HT-29 (cell line): Measurements from ENCODE around the gene TBC1D22A. TPM values are rescaled to one million over a fixed set of nuclear protein-coding genes. Genes with fewer than 3 reads are reported as not detected.

Experiments
- DNase-seq: peaks from one replicate; pipeline ENCODE4 v3.0.0-alpha.2; 2015; ENCODE audit warnings: low spot score
- total RNA-seq: library from RNA; depleted of rRNA; stranded (reverse); fragments of >200 nt; shearing (Covaris generic); gene quantifications from 2 replicates; pipeline ENCODE4 v1.2.3, GENCODE V29; 2014

The TBC1D22A gene
- total RNA-seq, 1 experiment from 2014 or later, result 23.9 TPM

GRCh38 chr22:47199261-47199978 is 437.0 kb downstream of the TBC1D22A start:
- no peak for DNase-seq

DNA sequence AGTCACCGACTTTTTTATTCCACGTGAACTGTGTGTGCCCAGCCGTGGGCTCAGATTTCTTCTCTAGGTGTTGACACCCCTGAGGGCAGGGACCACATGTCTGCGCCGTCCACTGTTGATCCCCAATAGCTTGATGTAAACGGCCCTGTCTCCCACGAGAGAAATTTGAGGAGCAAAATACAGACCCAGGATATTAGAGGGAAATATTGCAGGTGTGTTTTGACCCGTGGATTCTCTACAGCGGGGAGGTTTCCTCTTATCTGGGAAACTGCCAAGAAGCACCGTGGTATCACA is 437.5 kb downstream of the TBC1D22A start:
- no peak for DNase-seq

- DNase-seq, result no peak
Measured at GRCh38 chr22:47200273-47201051, 438.0 kb downstream of the TBC1D22A start.

DNA sequence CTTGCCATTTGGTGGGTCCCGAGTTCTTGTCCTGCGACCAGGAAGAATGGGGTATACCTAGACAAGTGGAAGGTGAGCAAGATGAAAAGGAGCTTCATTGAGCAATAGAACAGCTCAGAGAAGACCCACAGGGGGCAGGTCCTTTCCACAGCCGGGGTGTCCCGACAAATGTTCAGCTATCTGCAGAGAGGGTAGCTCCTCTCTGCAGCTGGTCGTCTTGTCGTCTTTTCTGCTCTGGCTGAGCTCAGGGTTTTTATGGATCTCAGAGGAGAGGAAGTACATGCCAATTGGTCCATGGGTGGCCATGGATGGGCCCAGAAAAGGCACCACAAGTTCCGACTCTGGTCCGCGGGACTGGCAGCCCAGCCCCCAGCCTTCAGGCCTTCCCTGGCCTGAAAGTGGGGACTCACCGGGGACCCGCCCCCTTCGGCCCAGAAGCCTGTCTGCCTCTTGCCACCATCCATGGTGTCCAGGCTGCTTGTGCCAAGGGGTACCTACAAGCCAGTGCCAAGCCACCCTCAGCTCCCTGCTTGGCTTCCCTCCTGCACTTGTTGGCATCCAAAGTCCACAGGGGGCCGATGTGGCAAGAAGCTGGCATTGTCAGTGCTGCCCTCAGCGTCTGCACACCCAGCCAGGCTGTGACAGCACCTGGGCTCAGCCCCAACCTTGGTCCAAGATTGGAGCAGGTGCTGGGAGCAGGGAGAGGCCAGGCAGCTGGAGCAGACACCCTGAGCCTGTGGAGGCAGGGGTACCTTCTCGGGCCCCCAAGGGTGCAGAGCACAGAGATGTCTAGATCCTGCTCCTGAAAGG is 438.9 kb downstream of the TBC1D22A start:
- DNase-seq, result no peak

GRCh38 chr22:47201996-47202818 is 439.8 kb downstream of the TBC1D22A start:
- no peak for DNase-seq

DNA sequence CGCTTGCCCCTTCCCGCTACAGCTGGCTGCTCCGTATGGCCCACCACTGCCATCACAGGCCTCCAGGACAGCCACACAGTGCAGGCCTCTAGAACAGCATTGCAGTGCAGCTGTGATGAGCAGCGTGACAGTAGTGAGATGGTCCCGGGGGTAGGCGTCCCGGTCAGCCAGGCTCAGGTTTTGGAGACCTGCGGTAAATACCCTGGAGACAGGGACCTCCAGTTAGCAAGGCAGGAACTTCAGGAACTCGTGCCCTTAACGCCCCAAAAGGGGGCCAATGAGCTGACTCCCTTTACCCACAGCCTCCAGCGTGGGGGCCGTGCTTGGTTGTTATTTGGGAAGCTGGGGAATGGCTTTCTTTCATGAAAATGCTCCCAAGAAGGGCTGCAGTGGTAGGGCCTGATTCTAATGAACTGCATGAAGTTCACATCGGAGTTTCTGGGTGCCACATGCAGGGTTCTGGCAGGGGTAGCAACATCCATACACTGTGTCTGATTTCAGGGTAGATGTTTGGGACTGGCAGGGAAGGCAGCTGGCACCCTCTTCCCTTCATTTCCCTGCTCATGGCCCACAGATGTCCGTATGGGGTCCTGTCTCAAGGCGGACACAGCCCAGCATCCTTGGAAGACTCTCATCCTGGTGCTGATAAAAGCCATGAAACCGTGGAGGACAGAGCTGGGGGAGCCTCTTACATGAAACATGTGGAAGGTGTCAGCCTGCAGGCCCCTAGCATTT is 440.5 kb downstream of the TBC1D22A start:
- no peak for DNase-seq

- DNase-seq, result no peak
Measured at GRCh38 chr22:47203554-47203991, 441.1 kb downstream of the TBC1D22A start.

GRCh38 chr22:47204002-47204979 is 441.8 kb downstream of the TBC1D22A start:
- no peak for DNase-seq

DNA sequence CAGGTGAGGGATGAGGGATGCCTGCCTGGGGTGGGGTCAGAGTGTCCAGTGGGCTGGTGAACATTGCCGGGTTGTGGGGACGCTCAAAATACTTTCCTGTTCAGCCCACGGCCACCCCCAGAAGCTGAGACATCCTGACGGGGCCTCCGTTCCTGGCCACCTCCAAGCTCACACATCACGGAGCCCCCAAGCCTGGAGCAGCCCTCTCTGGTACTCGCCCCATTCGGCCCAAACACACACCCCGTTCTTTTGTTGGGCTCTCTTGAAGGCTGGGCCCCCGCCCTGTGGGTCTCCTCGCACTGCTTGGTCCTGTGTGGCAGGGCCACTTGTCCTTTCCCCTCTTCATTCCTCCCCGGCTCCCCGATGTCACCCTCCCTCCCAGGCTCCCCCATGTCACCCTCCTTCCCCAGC is 442.6 kb downstream of the TBC1D22A start:
- DNase-seq, result no peak

- no peak for DNase-seq
Measured at GRCh38 chr22:47205554-47205953, 443.1 kb downstream of the TBC1D22A start.

- DNase-seq, result no peak
Measured at GRCh38 chr22:47206164-47206563, 443.7 kb downstream of the TBC1D22A start.

- no peak for DNase-seq
Measured at GRCh38 chr22:47206666-47207218, 444.3 kb downstream of the TBC1D22A start.

- no peak for DNase-seq
Measured at GRCh38 chr22:47207387-47207786, 444.9 kb downstream of the TBC1D22A start.

- no peak for DNase-seq
Measured at GRCh38 chr22:47207846-47208554, 445.6 kb downstream of the TBC1D22A start.

DNA sequence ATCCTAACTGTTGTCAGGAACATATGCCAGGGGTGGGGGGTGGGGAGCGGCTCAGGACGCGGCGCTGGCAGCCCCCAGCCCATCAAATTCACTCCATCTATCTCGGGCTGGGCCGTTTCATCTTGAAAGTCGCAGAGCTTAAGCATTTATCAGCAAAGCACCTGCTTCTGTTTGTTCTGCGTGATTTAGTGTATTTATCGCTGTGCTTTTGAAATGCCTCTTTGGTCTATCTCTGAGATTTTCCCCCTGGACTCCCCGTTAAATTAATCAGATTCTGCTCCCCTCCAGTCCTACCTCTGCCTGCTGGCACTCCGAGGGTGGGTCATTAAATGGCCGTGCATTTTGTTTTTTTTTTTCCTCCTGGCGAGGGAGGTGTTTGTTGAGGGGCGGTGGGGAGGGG is 446.2 kb downstream of the TBC1D22A start:
- no peak for DNase-seq

- DNase-seq, result no peak
Measured at GRCh38 chr22:47209040-47209514, 446.6 kb downstream of the TBC1D22A start.

- no peak for DNase-seq
Measured at GRCh38 chr22:47209547-47210023, 447.1 kb downstream of the TBC1D22A start.

DNA sequence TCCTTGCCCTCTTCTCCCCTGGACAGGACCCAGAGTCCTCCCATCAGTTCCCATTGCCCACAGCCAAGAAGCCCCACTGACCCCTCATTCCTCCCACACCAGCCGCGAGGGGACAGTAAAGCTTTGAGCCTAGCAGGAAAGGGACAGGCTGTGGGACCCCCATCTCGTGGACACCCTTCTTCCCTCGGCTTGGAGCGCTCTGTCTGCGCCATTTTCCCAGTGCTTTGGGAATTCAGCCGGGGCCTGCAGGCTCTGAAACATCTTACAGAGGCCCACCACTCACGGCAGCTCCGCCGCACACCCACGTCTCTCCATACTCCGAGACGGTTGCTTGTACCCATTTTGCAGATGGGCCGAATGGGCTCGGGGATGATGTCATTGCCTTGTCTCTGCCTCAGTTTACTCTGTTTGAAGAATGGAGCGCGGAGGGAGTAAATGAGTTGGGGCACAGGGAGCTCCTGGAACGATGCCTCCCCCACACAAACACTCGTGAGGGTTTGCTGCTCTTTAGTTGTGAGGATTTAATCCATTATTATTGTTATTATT is 447.7 kb downstream of the TBC1D22A start:
- no peak for DNase-seq
